NCI-H82 (cell line): ENCODE data around the gene PTPRM.
A peak's percentile ranks its signal among the peaks of the same experiment; 100 is the strongest.

Experiments used
- DNase-seq: peaks from one replicate; lab custom pipeline; 2025; lab: John Stamatoyannopoulos, UW

Gene PTPRM

GRCh38 chr18:7809455-7809854 lies 242.3 kb downstream of the PTPRM start:
- DNase-seq: no peak

- DNase-seq: no peak
Observed at GRCh38 chr18:7809978-7810377, 242.9 kb downstream of the PTPRM start.

- no peak for DNase-seq
Observed at GRCh38 chr18:7812431-7813063, 245.4 kb downstream of the PTPRM start.

GRCh38 chr18:7813131-7813530 lies 246.0 kb downstream of the PTPRM start:
- DNase-seq: no peak

- DNase-seq: no peak
Observed at GRCh38 chr18:7814754-7815315, 247.7 kb downstream of the PTPRM start.

GRCh38 chr18:7815787-7816186 lies 248.7 kb downstream of the PTPRM start:
- DNase-seq: no peak

GRCh38 chr18:7817575-7818230 lies 250.6 kb downstream of the PTPRM start:
- DNase-seq: no peak

GRCh38 chr18:7821784-7822183 lies 254.7 kb downstream of the PTPRM start:
- DNase-seq: no peak

GRCh38 chr18:7822435-7823331 lies 255.6 kb downstream of the PTPRM start:
- DNase-seq: no peak

GRCh38 chr18:7824970-7825369 lies 257.9 kb downstream of the PTPRM start:
- DNase-seq: no peak

- peak; percentile 82 for DNase-seq
Observed at GRCh38 chr18:7830468-7830867, 263.4 kb downstream of the PTPRM start.

GRCh38 chr18:7839548-7839947 lies 272.4 kb downstream of the PTPRM start:
- DNase-seq: no peak

- DNase-seq: no peak
Observed at GRCh38 chr18:7840411-7840810, 273.3 kb downstream of the PTPRM start.

GRCh38 chr18:7844017-7844416 lies 276.9 kb downstream of the PTPRM start:
- no peak for DNase-seq

GRCh38 chr18:7844418-7844817 lies 277.3 kb downstream of the PTPRM start:
- DNase-seq: no peak

GRCh38 chr18:7846335-7846734 lies 279.2 kb downstream of the PTPRM start:
- no peak for DNase-seq

GRCh38 chr18:7847357-7848053 lies 280.4 kb downstream of the PTPRM start:
- no peak for DNase-seq

GRCh38 chr18:7848054-7848412 lies 280.9 kb downstream of the PTPRM start:
- no peak for DNase-seq

- DNase-seq: no peak
Observed at GRCh38 chr18:7850446-7850845, 283.3 kb downstream of the PTPRM start.

- DNase-seq: no peak
Observed at GRCh38 chr18:7855028-7855427, 287.9 kb downstream of the PTPRM start.

- DNase-seq: no peak
Observed at GRCh38 chr18:7855671-7856070, 288.6 kb downstream of the PTPRM start.

- DNase-seq: no peak
Observed at GRCh38 chr18:7856116-7856515, 289.0 kb downstream of the PTPRM start.
